ENCODE data around the gene CAMK4. TPM values are rescaled to one million over a fixed set of nuclear protein-coding genes. Genes with fewer than 3 reads are reported as not detected.

CAMK4 gene
- total RNA-seq, 1 donor from 2014 or later = 0.72 TPM

GRCh38 chr5:111197523-111197922 is 26.7 kb upstream of the CAMK4 start:
- Mint-ChIP-seq H3K27me3 (ENCODE audit: low read depth) (peaks cover 24% of the 10 kb centered on the region), H3K9me3 (ENCODE audit: low read depth) (no peaks in the 10 kb centered on the region), H3K4me1 (ENCODE audit: low read depth) (no peaks in the 10 kb centered on the region)

GRCh38 chr5:111198281-111198966 is 25.8 kb upstream of the CAMK4 start:
- H3K9me3 Mint-ChIP-seq (ENCODE audit: low read depth) = no peaks in the 10 kb centered on the region
- no peak overlapping the region for H3K4me3 Mint-ChIP-seq (ENCODE audit: unreplicated experiment)
- no peaks in the 10 kb centered on the region for H3K4me1 Mint-ChIP-seq (ENCODE audit: low read depth)
- no peak for DNase-seq (ENCODE audit: low spot score)
- H3K36me3 Mint-ChIP-seq (ENCODE audit: low read depth) = no peaks in the 10 kb centered on the region
- no peak overlapping the region for H3K27ac Mint-ChIP-seq (ENCODE audit: unreplicated experiment)
- peaks cover 30% of the 10 kb centered on the region for H3K27me3 Mint-ChIP-seq (ENCODE audit: low read depth)
- TF ChIP-seq CTCF (IDR thresholded peaks at IDR 0.05) = no peak

More at GRCh38 chr5:111197523-111197922, 26.7 kb upstream of the CAMK4 start:
- DNase-seq (ENCODE audit: low spot score) = no peak
- no peak for TF ChIP-seq CTCF (IDR thresholded peaks at IDR 0.05)
- H3K36me3 Mint-ChIP-seq (ENCODE audit: low read depth) = no peaks in the 10 kb centered on the region
- no peak overlapping the region for H3K4me3 Mint-ChIP-seq (ENCODE audit: unreplicated experiment)
- no peak overlapping the region for H3K27ac Mint-ChIP-seq (ENCODE audit: unreplicated experiment)

- Mint-ChIP-seq H3K4me1 (ENCODE audit: low read depth) (no peaks in the 10 kb centered on the region), H3K27me3 (ENCODE audit: low read depth) (peaks cover 36% of the 10 kb centered on the region), H3K27ac (ENCODE audit: unreplicated experiment) (no peak overlapping the region), H3K9me3 (ENCODE audit: low read depth) (no peaks in the 10 kb centered on the region), H3K36me3 (ENCODE audit: low read depth) (no peaks in the 10 kb centered on the region), H3K4me3 (ENCODE audit: unreplicated experiment) (no peak overlapping the region)
- no peak for TF ChIP-seq CTCF (IDR thresholded peaks at IDR 0.05)
- DNase-seq (ENCODE audit: low spot score) = no peak
Observed at GRCh38 chr5:111200828-111201227, 23.4 kb upstream of the CAMK4 start.

- no peaks in the 10 kb centered on the region for H3K4me1 Mint-ChIP-seq (ENCODE audit: low read depth)
- no peak for TF ChIP-seq CTCF (IDR thresholded peaks at IDR 0.05)
- no peak overlapping the region for H3K4me3 Mint-ChIP-seq (ENCODE audit: unreplicated experiment)
- DNase-seq (ENCODE audit: low spot score) = no peak
- H3K27me3 Mint-ChIP-seq (ENCODE audit: low read depth) = peaks cover 42% of the 10 kb centered on the region
- no peak overlapping the region for H3K27ac Mint-ChIP-seq (ENCODE audit: unreplicated experiment)
- no peaks in the 10 kb centered on the region for H3K9me3 Mint-ChIP-seq (ENCODE audit: low read depth)
- H3K36me3 Mint-ChIP-seq (ENCODE audit: low read depth) = no peaks in the 10 kb centered on the region
Observed at GRCh38 chr5:111201705-111202104, 22.5 kb upstream of the CAMK4 start.

- Mint-ChIP-seq H3K4me3 (ENCODE audit: unreplicated experiment) (no peak overlapping the region), H3K27me3 (ENCODE audit: low read depth) (peaks cover 54% of the 10 kb centered on the region), H3K9me3 (ENCODE audit: low read depth) (no peaks in the 10 kb centered on the region), H3K27ac (ENCODE audit: unreplicated experiment) (no peak overlapping the region), H3K4me1 (ENCODE audit: low read depth) (no peaks in the 10 kb centered on the region), H3K36me3 (ENCODE audit: low read depth) (no peaks in the 10 kb centered on the region)
- TF ChIP-seq CTCF (IDR thresholded peaks at IDR 0.05) = no peak
- DNase-seq (ENCODE audit: low spot score) = no peak
Observed at GRCh38 chr5:111211341-111211740, 12.8 kb upstream of the CAMK4 start.

Data from chondrocyte (in vitro differentiated cells).